ENCODE data around the gene ARHGEF16.

ARHGEF16 gene

DNA sequence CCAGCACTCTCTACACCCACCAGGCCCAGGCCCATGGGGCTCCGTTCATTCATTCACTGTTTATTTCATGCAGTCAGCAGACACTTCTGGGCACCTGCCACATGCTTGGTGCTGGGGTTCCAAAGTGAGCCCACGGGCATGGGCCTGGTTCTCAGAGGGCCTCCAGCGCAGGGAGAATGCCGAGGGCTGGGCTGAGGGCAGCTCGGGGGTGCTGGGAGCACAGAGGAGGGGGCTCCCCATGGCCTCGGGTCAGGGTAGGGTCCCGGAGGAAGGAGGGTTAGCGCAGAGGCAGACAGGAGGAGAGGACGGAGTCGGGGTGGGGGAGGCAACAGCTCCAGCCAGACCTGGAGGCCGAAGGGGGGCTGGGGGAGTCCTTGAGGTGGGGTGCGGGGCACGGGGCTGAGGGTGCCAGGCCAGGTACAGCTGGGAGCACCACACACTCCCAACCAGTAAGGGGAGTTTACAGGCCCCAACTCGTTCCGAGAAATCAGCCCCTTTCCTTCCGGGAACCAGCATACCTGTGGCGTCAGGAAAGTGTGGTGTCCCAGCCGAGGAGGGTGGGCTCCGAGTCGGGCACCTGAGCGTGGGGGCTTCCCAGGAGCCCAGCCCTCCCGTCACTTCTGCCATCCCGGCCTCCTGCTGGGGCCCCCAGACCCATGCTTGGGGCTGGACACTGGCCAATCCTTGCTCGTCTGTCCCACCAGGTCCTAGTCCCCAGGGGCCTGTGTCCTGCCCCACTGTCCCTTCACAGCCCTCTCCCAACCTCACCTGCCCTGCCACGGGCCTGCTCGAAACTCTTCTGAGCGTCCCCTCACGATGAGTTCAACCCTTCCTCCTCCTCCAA lies 10.8 kb downstream of the ARHGEF16 start:
- no peak for TF ChIP-seq TAF1 (IDR thresholded peaks at IDR 0.05; ENCODE audit: low read depth)
- TF ChIP-seq, protein P1, sequence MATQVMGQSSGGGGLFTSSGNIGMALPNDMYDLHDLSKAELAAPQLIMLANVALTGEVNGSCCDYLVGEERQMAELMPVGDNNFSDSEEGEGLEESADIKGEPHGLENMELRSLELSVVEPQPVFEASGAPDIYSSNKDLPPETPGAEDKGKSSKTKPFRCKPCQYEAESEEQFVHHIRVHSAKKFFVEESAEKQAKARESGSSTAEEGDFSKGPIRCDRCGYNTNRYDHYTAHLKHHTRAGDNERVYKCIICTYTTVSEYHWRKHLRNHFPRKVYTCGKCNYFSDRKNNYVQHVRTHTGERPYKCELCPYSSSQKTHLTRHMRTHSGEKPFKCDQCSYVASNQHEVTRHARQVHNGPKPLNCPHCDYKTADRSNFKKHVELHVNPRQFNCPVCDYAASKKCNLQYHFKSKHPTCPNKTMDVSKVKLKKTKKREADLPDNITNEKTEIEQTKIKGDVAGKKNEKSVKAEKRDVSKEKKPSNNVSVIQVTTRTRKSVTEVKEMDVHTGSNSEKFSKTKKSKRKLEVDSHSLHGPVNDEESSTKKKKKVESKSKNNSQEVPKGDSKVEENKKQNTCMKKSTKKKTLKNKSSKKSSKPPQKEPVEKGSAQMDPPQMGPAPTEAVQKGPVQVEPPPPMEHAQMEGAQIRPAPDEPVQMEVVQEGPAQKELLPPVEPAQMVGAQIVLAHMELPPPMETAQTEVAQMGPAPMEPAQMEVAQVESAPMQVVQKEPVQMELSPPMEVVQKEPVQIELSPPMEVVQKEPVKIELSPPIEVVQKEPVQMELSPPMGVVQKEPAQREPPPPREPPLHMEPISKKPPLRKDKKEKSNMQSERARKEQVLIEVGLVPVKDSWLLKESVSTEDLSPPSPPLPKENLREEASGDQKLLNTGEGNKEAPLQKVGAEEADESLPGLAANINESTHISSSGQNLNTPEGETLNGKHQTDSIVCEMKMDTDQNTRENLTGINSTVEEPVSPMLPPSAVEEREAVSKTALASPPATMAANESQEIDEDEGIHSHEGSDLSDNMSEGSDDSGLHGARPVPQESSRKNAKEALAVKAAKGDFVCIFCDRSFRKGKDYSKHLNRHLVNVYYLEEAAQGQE (IDR thresholded peaks at IDR 0.05; ENCODE audit: low read depth), result no peak
- TF ChIP-seq FOXM1 (IDR thresholded peaks at IDR 0.05; ENCODE audit: borderline replicate concordance, low read depth), result no peak
- no peak for TF ChIP-seq ZBTB7A (IDR thresholded peaks at IDR 0.05; ENCODE audit: low read depth)
- no peak for TF ChIP-seq CEBPB (IDR thresholded peaks at IDR 0.05)
- TF ChIP-seq YY1 (IDR thresholded peaks at IDR 0.05; ENCODE audit: low read depth), result no peak
- TF ChIP-seq, protein P2, sequence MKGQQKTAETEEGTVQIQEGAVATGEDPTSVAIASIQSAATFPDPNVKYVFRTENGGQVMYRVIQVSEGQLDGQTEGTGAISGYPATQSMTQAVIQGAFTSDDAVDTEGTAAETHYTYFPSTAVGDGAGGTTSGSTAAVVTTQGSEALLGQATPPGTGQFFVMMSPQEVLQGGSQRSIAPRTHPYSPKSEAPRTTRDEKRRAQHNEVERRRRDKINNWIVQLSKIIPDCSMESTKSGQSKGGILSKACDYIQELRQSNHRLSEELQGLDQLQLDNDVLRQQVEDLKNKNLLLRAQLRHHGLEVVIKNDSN (IDR thresholded peaks at IDR 0.05), result no peak
- no peak for TF ChIP-seq RAD21 (IDR thresholded peaks at IDR 0.05; ENCODE audit: low read depth)
- no peak for TF ChIP-seq TCF12 (IDR thresholded peaks at IDR 0.05; ENCODE audit: low read depth)
- TF ChIP-seq TEAD4 (IDR thresholded peaks at IDR 0.05), result no peak
- no peak for TF ChIP-seq EGR1 (IDR thresholded peaks at IDR 0.05)
- TF ChIP-seq, protein P3, sequence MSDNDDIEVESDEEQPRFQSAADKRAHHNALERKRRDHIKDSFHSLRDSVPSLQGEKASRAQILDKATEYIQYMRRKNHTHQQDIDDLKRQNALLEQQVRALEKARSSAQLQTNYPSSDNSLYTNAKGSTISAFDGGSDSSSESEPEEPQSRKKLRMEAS (IDR thresholded peaks at IDR 0.05), result no peak
- TF ChIP-seq CREB1 (IDR thresholded peaks at IDR 0.05; ENCODE audit: low read depth), result no peak
- no peak for TF ChIP-seq EP300 (IDR thresholded peaks at IDR 0.05; ENCODE audit: borderline replicate concordance)
- TF ChIP-seq NFIC (IDR thresholded peaks at IDR 0.05), result no peak

DNA sequence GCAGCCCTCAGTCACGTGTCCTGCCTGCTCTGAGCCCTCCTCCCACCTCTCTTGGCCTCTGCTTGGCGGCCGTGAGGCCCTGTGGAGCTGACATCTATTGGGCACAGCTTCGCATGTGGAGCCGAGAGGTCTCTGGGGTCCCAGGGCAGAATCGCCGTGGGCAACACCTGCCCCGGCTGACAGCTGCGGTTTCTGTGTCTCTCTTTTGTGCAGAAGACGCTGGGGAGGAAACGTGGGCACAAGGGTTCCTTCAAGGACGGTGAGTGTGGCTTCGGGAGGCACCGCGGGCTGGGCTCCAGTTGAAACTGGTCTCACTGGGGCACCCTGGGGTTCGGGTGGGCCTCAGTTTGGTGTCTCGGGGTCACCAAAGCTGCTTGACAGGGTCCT lies 11.5 kb downstream of the ARHGEF16 start:
- TF ChIP-seq TEAD4 (IDR thresholded peaks at IDR 0.05), result no peak
- no peak for TF ChIP-seq RAD21 (IDR thresholded peaks at IDR 0.05; ENCODE audit: low read depth)

DNA sequence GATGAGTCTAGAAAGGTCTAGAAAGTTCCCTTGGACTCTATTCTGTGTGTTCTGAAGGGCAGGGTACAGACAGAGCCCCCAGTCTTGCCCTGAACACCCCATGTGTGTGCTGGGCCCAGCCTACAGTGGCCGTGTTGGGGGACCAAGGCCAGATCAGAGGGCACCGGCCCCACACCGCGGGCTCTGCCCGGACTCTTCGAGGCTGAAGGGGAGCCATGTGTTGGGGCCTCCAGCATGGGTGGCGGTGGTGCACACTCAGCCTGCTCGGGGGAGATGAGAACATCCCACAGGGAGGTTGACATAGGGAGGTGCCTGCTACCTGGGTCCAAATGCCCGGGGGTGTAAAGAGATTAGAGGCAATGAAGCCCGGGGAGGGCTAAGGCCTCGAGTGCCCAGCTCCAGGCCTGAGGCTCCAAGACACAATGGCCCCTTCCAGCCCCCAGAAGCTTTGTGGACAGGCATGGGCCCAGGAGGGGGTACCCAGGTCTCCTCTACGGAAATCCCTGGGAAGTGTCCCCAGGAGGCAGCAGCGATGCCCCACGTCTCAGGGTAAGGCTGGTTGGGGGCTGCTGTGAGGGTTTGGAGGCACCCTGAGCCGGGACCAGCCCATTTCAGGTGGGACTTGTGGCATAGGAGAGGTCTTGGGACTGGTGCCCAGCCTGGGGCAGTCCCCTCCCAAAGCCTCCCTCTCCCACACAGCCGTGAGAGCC lies 12.1 kb downstream of the ARHGEF16 start:
- TF ChIP-seq, protein P3 (IDR thresholded peaks at IDR 0.05), result no peak
- TF ChIP-seq TAF1 (IDR thresholded peaks at IDR 0.05; ENCODE audit: low read depth) (no peak), TEAD4 (IDR thresholded peaks at IDR 0.05) (no peak), FOXM1 (IDR thresholded peaks at IDR 0.05; ENCODE audit: borderline replicate concordance, low read depth) (no peak), EP300 (IDR thresholded peaks at IDR 0.05; ENCODE audit: borderline replicate concordance) (no peak), ZBTB7A (IDR thresholded peaks at IDR 0.05; ENCODE audit: low read depth) (no peak), RAD21 (IDR thresholded peaks at IDR 0.05; ENCODE audit: low read depth) (no peak), EGR1 (IDR thresholded peaks at IDR 0.05) (no peak), CEBPB (IDR thresholded peaks at IDR 0.05) (no peak), CREB1 (IDR thresholded peaks at IDR 0.05; ENCODE audit: low read depth) (no peak), NFIC (IDR thresholded peaks at IDR 0.05) (no peak), TCF12 (IDR thresholded peaks at IDR 0.05; ENCODE audit: low read depth) (no peak), YY1 (IDR thresholded peaks at IDR 0.05; ENCODE audit: low read depth) (no peak)
- TF ChIP-seq, protein P2 (IDR thresholded peaks at IDR 0.05), result no peak
- TF ChIP-seq, protein P1 (IDR thresholded peaks at IDR 0.05; ENCODE audit: low read depth), result no peak

DNA sequence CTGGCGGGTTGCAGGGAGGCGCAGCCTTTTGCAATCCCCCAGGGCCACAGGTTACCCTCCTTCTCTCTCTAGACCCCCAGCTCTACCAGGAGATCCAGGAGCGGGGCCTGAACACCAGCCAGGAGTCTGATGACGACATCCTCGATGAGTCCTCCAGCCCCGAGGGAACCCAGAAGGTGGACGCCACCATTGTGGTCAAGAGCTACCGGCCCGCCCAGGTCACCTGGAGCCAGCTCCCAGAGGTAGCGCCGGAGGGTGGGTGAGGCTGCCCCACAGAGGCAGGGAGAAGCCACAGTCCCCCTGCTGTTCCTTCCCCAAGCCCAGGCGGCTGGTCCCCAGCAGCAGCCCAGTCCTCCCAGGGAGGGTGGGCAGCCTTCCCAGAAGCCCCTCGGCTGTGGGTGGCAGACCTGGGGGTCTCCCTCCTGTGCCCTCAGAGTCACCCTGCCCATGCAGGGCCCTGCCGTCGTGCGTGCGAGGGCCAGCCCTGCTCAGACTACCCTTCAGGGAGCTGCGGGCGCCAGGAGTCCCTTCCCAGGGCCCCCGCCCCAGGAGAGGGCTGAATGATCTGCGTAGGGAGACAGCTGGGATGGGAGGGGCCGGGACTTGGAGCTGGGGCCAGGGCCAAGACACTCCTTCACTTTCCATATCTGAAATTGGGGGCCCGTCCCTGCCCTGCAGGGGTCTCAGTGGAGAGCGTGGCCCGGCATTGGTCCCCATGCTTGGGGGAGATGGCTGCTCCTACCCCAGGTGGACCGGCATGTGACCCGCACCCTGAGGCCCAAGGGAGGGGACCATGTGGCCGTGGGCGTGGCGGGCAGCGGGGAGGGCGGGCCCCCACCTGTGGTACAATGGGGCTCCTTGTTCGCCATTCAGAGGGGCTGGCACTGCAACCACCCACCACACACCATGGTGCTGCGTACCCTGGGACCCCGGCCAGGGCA lies 12.9 kb downstream of the ARHGEF16 start:
- TF ChIP-seq EGR1 (IDR thresholded peaks at IDR 0.05) (no peak), CREB1 (IDR thresholded peaks at IDR 0.05; ENCODE audit: low read depth) (no peak), CEBPB (IDR thresholded peaks at IDR 0.05) (no peak), EP300 (IDR thresholded peaks at IDR 0.05; ENCODE audit: borderline replicate concordance) (no peak), NFIC (IDR thresholded peaks at IDR 0.05) (no peak), TCF12 (IDR thresholded peaks at IDR 0.05; ENCODE audit: low read depth) (no peak), FOXM1 (IDR thresholded peaks at IDR 0.05; ENCODE audit: borderline replicate concordance, low read depth) (no peak), RAD21 (IDR thresholded peaks at IDR 0.05; ENCODE audit: low read depth) (no peak), TEAD4 (IDR thresholded peaks at IDR 0.05) (no peak), YY1 (IDR thresholded peaks at IDR 0.05; ENCODE audit: low read depth) (no peak), ZBTB7A (IDR thresholded peaks at IDR 0.05; ENCODE audit: low read depth) (no peak), TAF1 (IDR thresholded peaks at IDR 0.05; ENCODE audit: low read depth) (no peak)
- TF ChIP-seq, protein P2 (IDR thresholded peaks at IDR 0.05), result no peak
- TF ChIP-seq, protein P1 (IDR thresholded peaks at IDR 0.05; ENCODE audit: low read depth), result no peak
- TF ChIP-seq, protein P3 (IDR thresholded peaks at IDR 0.05), result no peak

Data from Ishikawa (cell line).